SK-N-SH (cell line): ENCODE measurements around the gene TLNRD1. TPM values are rescaled to one million over a fixed set of nuclear protein-coding genes. Genes with fewer than 3 reads are reported as not detected.

ENCODE experiments used
- CTCF ChIA-PET: fragments of 300-600, 350-600 bp; formaldehyde crosslinking; extraction: SDS; loops from one replicate; lab custom pipeline; 2021; lab: Yijun Ruan, JAX
- POLR2A ChIA-PET: fragments of 350-600 bp; sonication (Branson Sonifier 250); formaldehyde crosslinking; extraction: SDS; loops from one replicate; lab custom pipeline; 2020; ENCODE audit warnings: antibody characterized with exemption, inconsistent platforms; lab: Yijun Ruan, JAX
- DNase-seq: peaks from one replicate; pipeline ENCODE4 v3.0.0; 2012
- H2AFZ ChIP-seq: fragments of 200-600 bp; sonication (generic); 2 replicates; pipeline ENCODE4 v1.8.1; 2016; ENCODE audit warnings: antibody characterized with exemption, mild to moderate bottlenecking, low read depth
- H3F3A ChIP-seq: fragments of 200-600 bp; sonication (generic); replicated peaks from 2 replicates; pipeline ENCODE3; 2016; ENCODE audit warnings: antibody characterized with exemption, mild to moderate bottlenecking; ENCODE audit not compliant: insufficient read depth
- H3K27ac ChIP-seq, 2 experiments: fragments of 200-500 bp in 1 of 2; fragments of 200-600 bp in 1 of 2; sonication (Bioruptor generic) in 1 of 2; sonication (generic), shearing (Covaris generic) in 1 of 2; 2 replicates each; pipeline versions ENCODE4 v1.5.1 to v1.6.1; 2014 to 2016; ENCODE audit warnings: low read depth in 2 of 2, inconsistent platforms in 1 of 2, low read length in 1 of 2, mild to moderate bottlenecking in 1 of 2, mixed read lengths in 1 of 2
- H3K27me3 ChIP-seq: fragments of 200-600 bp; sonication (generic), shearing (Covaris generic); 2 replicates; pipeline ENCODE4 v1.6.1; 2016; ENCODE audit warnings: mixed run types; ENCODE audit not compliant: insufficient read depth
- H3K36me3 ChIP-seq, 2 experiments: fragments of 200-500 bp in 1 of 2; fragments of 200-600 bp in 1 of 2; sonication (Bioruptor generic) in 1 of 2; sonication (generic) in 1 of 2; replicated peaks in 1 of 2; 2 replicates each; pipeline versions ENCODE3 to v1.5.1; 2014 to 2016; ENCODE audit warnings: low read length in 1 of 2, mild to moderate bottlenecking in 1 of 2; ENCODE audit not compliant: insufficient read depth in 2 of 2, control insufficient read depth in 1 of 2
- H3K4me1 ChIP-seq, 2 experiments: fragments of 200-500 bp in 1 of 2; fragments of 200-600 bp in 1 of 2; sonication (Bioruptor generic) in 1 of 2; sonication (generic), shearing (Covaris generic) in 1 of 2; 2 replicates each; pipeline versions ENCODE4 v1.5.1 to v1.6.1; 2014 to 2016; ENCODE audit warnings: low read depth in 1 of 2, low read length in 1 of 2, mixed run types in 1 of 2; ENCODE audit not compliant: insufficient read depth in 2 of 2, control insufficient read depth in 1 of 2
- H3K4me2 ChIP-seq: fragments of 200-600 bp; sonication (generic), shearing (Covaris generic); 2 replicates; pipeline ENCODE4 v1.6.1; 2017; ENCODE audit warnings: mixed run types
- H3K4me3 ChIP-seq, 2 experiments: fragments of 200-500 bp in 1 of 2; fragments of 200-600 bp in 1 of 2; sonication (Bioruptor generic) in 1 of 2; sonication (generic), shearing (Covaris generic) in 1 of 2; 2 replicates each; pipeline versions ENCODE4 v1.5.1 to v1.8.1; 2014 to 2016; ENCODE audit warnings: low read depth in 2 of 2, inconsistent platforms in 1 of 2, low read length in 1 of 2, mild to moderate bottlenecking in 1 of 2, mixed read lengths in 1 of 2, moderate library complexity in 1 of 2
- H3K79me2 ChIP-seq: fragments of 200-600 bp; sonication (generic); 2 replicates; pipeline ENCODE4 v1.8.1; 2017; ENCODE audit warnings: mild to moderate bottlenecking; ENCODE audit not compliant: insufficient read depth
- H3K9ac ChIP-seq: fragments of 200-600 bp; sonication (generic); 2 replicates; pipeline ENCODE4 v1.6.1; 2017; ENCODE audit warnings: mixed run types
- H3K9me2 ChIP-seq: fragments of 200-600 bp; sonication (generic); 2 replicates; pipeline ENCODE4 v1.6.1; 2017; ENCODE audit warnings: mixed run types
- H3K9me3 ChIP-seq: fragments of 200-600 bp; sonication (generic); 2 replicates; pipeline ENCODE4 v1.6.1; 2017; ENCODE audit warnings: mixed run types, mild to moderate bottlenecking, moderate library complexity
- H4K20me1 ChIP-seq: fragments of 200-600 bp; sonication (generic); 2 replicates; pipeline ENCODE4 v1.6.1; 2017; ENCODE audit warnings: mild to moderate bottlenecking, mixed run types; ENCODE audit not compliant: insufficient read depth
- CHD2 ChIP-seq: fragments of 150-350 bp; IDR thresholded peaks from 2 replicates; pipeline ENCODE4 v1.6.1; 2018; ENCODE audit warnings: low read length; ENCODE audit not compliant: partially characterized antibody
- ELF1 ChIP-seq: IDR thresholded peaks from 2 replicates; pipeline ENCODE4 v1.4.0; 2012
- EP300 ChIP-seq, 2 experiments: IDR thresholded peaks; 2 replicates each; pipeline versions ENCODE4 v1.4.0 to v1.6.1; 2012; ENCODE audit warnings: borderline replicate concordance in 1 of 2, low read depth in 1 of 2, low read length in 1 of 2
- EZH2phosphoT487 ChIP-seq: fragments of 200-600 bp; sonication (generic); IDR thresholded peaks from 2 replicates; pipeline ENCODE4 v1.6.1; 2017; ENCODE audit warnings: low read depth, mixed run types, mild to moderate bottlenecking, antibody characterized with exemption, moderate library complexity, borderline replicate concordance
- GABPA ChIP-seq: IDR thresholded peaks from 2 replicates; pipeline ENCODE4 v1.4.0; 2012; ENCODE audit warnings: low read depth, mild to moderate bottlenecking
- GATA2 ChIP-seq: sonication (generic); formaldehyde crosslinking; IDR thresholded peaks from 2 replicates; pipeline ENCODE4 v1.5.0; 2020; ENCODE audit warnings: mild to moderate bottlenecking, missing genetic modification reagents
- JUND ChIP-seq: IDR thresholded peaks from 2 replicates; pipeline ENCODE4 v1.4.0; 2012
- NRF1 ChIP-seq: IDR thresholded peaks from 2 replicates; pipeline ENCODE4 v1.6.1; 2012; ENCODE audit warnings: low read depth, mild to moderate bottlenecking, low read length
- POLR2AphosphoS5 ChIP-seq: IDR thresholded peaks from 2 replicates; pipeline ENCODE4 v1.6.1; 2012; ENCODE audit warnings: low read depth, low read length
- RAD21 ChIP-seq: IDR thresholded peaks from 2 replicates; pipeline ENCODE4 v1.6.1; 2012; ENCODE audit warnings: mild to moderate bottlenecking, low read length
- RFX5 ChIP-seq: IDR thresholded peaks from 2 replicates; pipeline ENCODE4 v1.6.1; 2012; ENCODE audit warnings: mild to moderate bottlenecking, improper control_type of control experiment, low read length
- RXRA ChIP-seq: IDR thresholded peaks from 2 replicates; pipeline ENCODE4 v1.4.0; 2012; ENCODE audit warnings: low read depth, mild to moderate bottlenecking, borderline replicate concordance
- SMC3 ChIP-seq: IDR thresholded peaks from 2 replicates; pipeline ENCODE4 v1.6.1; 2012; ENCODE audit warnings: low read depth, low read length, improper control_type of control experiment
- TAF1 ChIP-seq: IDR thresholded peaks from 2 replicates; pipeline ENCODE4 v1.6.1; 2012; ENCODE audit warnings: low read depth, mild to moderate bottlenecking, low read length, moderate library complexity, borderline replicate concordance
- TCF12 ChIP-seq: IDR thresholded peaks from 2 replicates; pipeline ENCODE4 v1.4.0; 2012
- USF1 ChIP-seq: IDR thresholded peaks from 2 replicates; pipeline ENCODE4 v1.4.0; 2012; ENCODE audit warnings: low read depth, borderline replicate concordance
- USF2 ChIP-seq: fragments of 150-350 bp; IDR thresholded peaks from 2 replicates; pipeline ENCODE4 v1.6.1; 2017; ENCODE audit warnings: antibody characterized with exemption, low read length, low read depth, borderline replicate concordance
- YY1 ChIP-seq: IDR thresholded peaks from 2 replicates; pipeline ENCODE4 v1.4.0; 2012; ENCODE audit warnings: low read depth, mild to moderate bottlenecking
- ZBTB33 ChIP-seq: IDR thresholded peaks from 2 replicates; pipeline ENCODE4 v1.4.0; 2012; ENCODE audit warnings: low read depth, borderline replicate concordance
- WGBS: methylation state at CpG from one replicate; pipeline ENCODE4 v1.1.6; 2017; ENCODE audit warnings: low lambda C conversion rate; 5-methylcytosine and 5-hydroxymethylcytosine counted together
- polyA plus RNA-seq, 3 experiments: library from polyadenylated mRNA; depleted of rRNA; stranded (reverse); fragments of >200 nt; gene quantifications; 2 replicates each; pipeline ENCODE4 v1.2.3, GENCODE V29; 2012

The TLNRD1 gene
- polyA plus RNA-seq, 1 of the 3 experiments (the other 2 are of a cell fraction): 5.0 TPM

DNA sequence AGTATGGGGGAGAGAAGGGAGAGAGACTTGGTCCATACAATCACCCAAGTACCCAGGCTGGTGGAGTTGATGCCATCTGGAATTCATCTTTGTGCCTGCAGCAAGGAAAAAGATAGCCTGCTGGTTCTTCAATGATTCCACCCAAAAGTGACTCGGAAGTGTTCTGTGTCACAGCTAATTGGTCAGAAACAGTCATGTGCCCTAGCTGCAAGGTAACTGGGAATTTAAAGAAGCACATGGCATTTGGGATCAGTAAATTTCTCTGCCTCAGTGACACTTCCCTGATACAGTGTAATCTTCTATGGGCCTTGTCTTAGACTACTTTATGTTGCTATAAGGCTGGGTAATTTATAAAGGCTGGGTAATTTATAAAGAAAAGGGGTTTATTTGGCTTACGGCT is 17.5 kb downstream of the TLNRD1 start:
- Histone ChIP-seq H2AFZ (no peak overlapping the region), H3K9me2 (no peaks in the 10 kb centered on the region), H3K9me3 (no peaks in the 10 kb centered on the region), H3K4me1 (peaks cover 0 to 11% of the 10 kb centered on the region in 2 experiments; a peak in 1 of 4 replicates), H3K79me2 (no peaks in the 10 kb centered on the region), H3F3A (no peaks in the 10 kb centered on the region), H3K27ac (no peak overlapping the region), H3K27me3 (no peaks in the 10 kb centered on the region), H4K20me1 (no peaks in the 10 kb centered on the region), H3K4me3 (no peak overlapping the region), H3K4me2 (no peak overlapping the region), H3K9ac (no peak overlapping the region), H3K36me3 (no peaks in the 10 kb centered on the region)
- 78% methylated on average over 2 of the region's 2 CpGs for WGBS
- ChIA-PET POLR2A (no interaction called here), CTCF (no interaction called here)
- TF ChIP-seq CHD2 (no peak), EP300 (IDR thresholded peaks at IDR 0.05; ENCODE audit: borderline replicate concordance in 1 of 2, low read depth in 1 of 2, low read length in 1 of 2) (no peak), USF1 (peak; percentile 53; the same call in 1 of the 2 replicates), GABPA (no peak), YY1 (no peak)
- DNase-seq: no peak

- Histone ChIP-seq H3K36me3 (no peaks in the 10 kb centered on the region), H3F3A (no peaks in the 10 kb centered on the region), H3K27me3 (no peaks in the 10 kb centered on the region), H3K79me2 (no peaks in the 10 kb centered on the region), H3K9me2 (no peaks in the 10 kb centered on the region), H3K4me1 (no peaks in the 10 kb centered on the region), H4K20me1 (no peaks in the 10 kb centered on the region), H3K9ac (no peak overlapping the region), H3K4me2 (no peak overlapping the region), H3K27ac (no peak overlapping the region), H3K9me3 (no peaks in the 10 kb centered on the region), H3K4me3 (no peak overlapping the region), H2AFZ (no peak overlapping the region)
- peak; percentile 14 for DNase-seq
- WGBS: 85% methylated on average over 7 of the region's 7 CpGs
- ChIA-PET POLR2A (no interaction called here), CTCF (interaction anchor here (0.7 to 1.5 kb wide), 3 partner anchors 12 to 245 kb away, joined by 3 to 4 read pairs (median 3); no protein-coding TSS in a partner anchor)
- TF ChIP-seq GATA2 (CRISPR knock-in tag) (no peak), JUND (no peak), TAF1 (no peak)
Measured at GRCh38 chr15:81021321-81021720, 20.6 kb downstream of the TLNRD1 start.

GRCh38 chr15:81023483-81024264 is 23.0 kb downstream of the TLNRD1 start:
- no peak for DNase-seq
- TF ChIP-seq JUND (no peak), RXRA (no peak), RAD21 (no peak), USF2 (no peak), YY1 (no peak), ZBTB33 (no peak), NRF1 (no peak), EZH2phosphoT487 (no peak), POLR2AphosphoS5 (no peak), TCF12 (no peak), SMC3 (no peak), TAF1 (no peak), ELF1 (no peak), RFX5 (no peak)

More at GRCh38 chr15:81023483-81024264, 23.0 kb downstream of the TLNRD1 start:
- no peaks in the 10 kb centered on the region for H3K27me3 ChIP-seq
- no peaks in the 10 kb centered on the region for H3K9me3 ChIP-seq
- no peak overlapping the region for H2AFZ ChIP-seq
- H3K9me2 ChIP-seq: no peaks in the 10 kb centered on the region
- H3K4me3 ChIP-seq: no peak overlapping the region
- no peaks in the 10 kb centered on the region for H3K36me3 ChIP-seq
- H3K4me2 ChIP-seq: no peak overlapping the region
- CTCF ChIA-PET: interaction anchor here (1.2 kb wide), 1 partner anchor 9 kb away, joined by 4 read pairs; no protein-coding TSS in a partner anchor
- 87% methylated on average over 13 of the region's 13 CpGs for WGBS
- H3K79me2 ChIP-seq: no peaks in the 10 kb centered on the region
- H3K9ac ChIP-seq: no peak overlapping the region
- POLR2A ChIA-PET: no interaction called here
- H3K27ac ChIP-seq: no peak overlapping the region
- no peaks in the 10 kb centered on the region for H3F3A ChIP-seq
- H3K4me1 ChIP-seq: no peaks in the 10 kb centered on the region
- H4K20me1 ChIP-seq: no peaks in the 10 kb centered on the region
